RPMI7951 (cell line): Measurements from ENCODE around the gene BHLHE40. TPM values are rescaled to one million over a fixed set of nuclear protein-coding genes. Genes with fewer than 3 reads are reported as not detected.

ENCODE experiments used
- DNase-seq: peaks from one replicate; pipeline ENCODE4 v3.0.0-alpha.2; 2012; ENCODE audit warnings: low read depth
- total RNA-seq: library from RNA; depleted of rRNA; stranded (reverse); fragments of >200 nt; shearing (Covaris generic); gene quantifications from 2 replicates; pipeline ENCODE4 v1.2.3, GENCODE V29; 2014

Gene BHLHE40
- total RNA-seq, 1 experiment from 2014 or later: 62.8 TPM

DNA sequence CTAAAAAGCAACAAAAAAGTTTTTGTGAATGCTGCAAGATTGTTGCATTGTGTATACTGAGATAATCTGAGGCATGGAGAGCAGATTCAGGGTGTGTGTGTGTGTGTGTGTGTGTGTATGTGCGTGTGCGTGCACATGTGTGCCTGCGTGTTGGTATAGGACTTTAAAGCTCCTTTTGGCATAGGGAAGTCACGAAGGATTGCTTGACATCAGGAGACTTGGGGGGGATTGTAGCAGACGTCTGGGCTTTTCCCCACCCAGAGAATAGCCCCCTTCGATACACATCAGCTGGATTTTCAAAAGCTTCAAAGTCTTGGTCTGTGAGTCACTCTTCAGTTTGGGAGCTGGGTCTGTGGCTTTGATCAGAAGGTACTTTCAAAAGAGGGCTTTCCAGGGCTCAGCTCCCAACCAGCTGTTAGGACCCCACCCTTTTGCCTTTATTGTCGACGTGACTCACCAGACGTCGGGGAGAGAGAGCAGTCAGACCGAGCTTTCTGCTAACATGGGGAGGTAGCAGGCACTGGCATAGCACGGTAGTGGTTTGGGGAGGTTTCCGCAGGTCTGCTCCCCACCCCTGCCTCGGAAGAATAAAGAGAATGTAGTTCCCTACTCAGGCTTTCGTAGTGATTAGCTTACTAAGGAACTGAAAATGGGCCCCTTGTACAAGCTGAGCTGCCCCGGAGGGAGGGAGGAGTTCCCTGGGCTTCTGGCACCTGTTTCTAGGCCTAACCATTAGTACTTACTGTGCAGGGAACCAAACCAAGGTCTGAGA, 4.7 kb downstream of the BHLHE40 start:
- peak; percentile 99 for DNase-seq

- DNase-seq: no peak
These were observed 5.3 kb downstream of the BHLHE40 start for GRCh38 chr3:4984511-4984864.

GRCh38 chr3:4985330-4986174, 6.3 kb downstream of the BHLHE40 start:
- peak; percentile 94 for DNase-seq

GRCh38 chr3:4986175-4986781, 7.0 kb downstream of the BHLHE40 start:
- DNase-seq: no peak

- peak; percentile 99 for DNase-seq
These were observed 7.7 kb downstream of the BHLHE40 start for GRCh38 chr3:4986782-4987537.

DNA sequence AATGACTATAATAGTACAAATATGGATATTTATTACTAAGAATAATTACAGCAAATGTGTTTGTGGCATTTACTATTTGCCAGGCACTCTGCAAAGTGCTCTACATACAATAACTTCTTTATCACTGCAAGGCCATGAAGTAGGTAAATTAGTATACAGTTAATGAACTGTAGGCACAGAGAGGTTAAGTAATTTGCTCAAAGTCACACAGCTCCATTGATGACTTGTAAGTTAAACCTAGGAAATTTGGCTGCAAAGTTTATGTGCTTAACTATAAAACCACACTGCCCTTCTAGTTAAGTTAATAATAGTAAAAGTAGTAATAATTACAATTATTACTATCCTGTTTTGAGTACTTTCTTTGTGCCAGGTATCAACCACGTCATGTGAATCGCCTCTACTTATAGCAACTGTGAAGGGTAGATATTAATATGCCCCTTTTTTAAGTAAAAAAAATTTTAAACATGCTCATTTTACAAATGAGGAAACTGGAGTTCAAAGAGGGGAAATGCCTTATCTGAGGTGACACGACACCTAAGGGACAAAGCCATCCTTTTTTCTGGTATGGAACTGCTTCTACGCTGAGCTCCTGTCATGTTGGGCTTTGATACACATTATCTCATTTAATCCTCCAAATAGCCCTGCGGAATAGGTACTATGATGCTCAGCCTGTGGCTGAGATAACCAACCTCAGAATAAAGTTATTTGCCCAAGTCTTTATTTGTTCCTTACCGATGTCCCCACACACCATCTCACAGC, 8.5 kb downstream of the BHLHE40 start:
- no peak for DNase-seq

DNA sequence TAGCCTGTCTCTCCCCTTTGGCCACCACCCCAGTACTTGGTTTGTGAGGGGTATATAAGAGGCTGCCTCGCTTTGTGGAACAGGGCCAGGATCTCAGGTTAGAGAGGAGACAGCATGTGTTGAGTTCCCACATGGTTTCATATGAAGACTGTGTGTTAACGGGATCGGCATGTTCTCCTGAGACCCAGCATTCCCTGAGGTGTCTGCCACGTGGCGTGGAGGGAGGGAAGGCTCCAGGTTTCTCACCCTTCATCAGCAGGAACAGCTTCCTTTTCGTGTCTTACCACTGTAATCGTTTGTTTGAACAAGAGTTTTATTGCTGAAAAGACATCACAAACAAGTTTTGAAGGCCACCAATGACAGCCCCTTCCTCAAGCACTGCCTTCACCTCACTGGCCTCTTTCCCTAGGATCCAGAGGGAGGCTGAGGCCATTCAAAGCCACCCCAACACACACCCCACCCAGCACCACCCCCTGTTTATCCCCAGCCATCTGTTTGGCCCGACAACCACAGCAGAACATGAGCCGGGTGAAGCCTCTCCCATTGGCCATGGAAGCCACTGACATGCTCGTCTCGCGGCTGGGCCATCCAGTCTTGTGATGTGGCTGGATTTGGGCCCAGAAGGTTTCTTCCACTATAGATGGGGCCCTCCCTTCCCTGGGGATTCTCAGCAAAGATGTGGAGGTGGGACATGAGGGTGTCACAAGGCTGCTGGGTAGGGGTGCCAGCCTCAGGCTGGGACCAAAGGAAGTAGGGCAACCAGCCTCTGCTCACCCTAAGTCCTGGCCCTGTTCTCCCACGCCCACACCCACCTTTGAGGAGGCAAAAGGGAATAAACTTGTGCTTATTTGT, 10.0 kb downstream of the BHLHE40 start:
- DNase-seq: peak; percentile 82

DNA sequence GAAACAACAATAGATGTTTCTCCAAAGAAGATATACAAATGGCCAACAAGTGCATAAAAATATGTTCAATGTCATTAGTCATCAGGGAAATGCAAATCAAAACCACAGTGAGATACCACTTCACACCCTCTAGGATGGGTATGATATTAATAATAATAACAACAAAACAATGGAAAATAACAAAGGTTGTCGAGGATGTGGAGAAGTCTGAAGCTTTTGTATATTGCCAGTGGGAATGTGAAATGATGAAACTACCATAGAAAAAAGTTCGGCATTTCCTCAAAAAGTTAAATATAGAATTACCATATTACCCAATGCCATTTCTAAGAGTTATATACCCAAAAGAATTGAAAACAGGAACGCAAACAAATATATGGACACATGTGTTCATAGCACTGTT, 10.8 kb downstream of the BHLHE40 start:
- DNase-seq: no peak

DNA sequence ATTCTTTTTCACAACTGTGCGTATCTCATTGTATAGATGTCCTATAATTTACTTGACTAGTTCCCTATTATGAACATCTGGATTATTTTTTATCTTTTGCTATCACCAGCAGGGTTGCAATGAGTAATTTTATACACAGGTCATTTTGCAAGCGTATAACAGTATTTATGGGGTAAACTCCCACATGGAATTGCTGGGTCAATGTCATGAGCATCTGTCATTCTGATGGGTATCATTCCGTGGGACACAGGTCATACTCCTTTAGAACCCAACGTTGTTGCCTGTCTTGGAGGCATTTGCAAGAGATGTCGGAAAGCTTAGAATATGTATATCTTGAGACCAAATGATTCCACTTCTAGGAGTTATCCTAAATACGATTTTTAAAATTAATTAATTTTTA, 12.9 kb downstream of the BHLHE40 start:
- DNase-seq: no peak

GRCh38 chr3:4993276-4994143, 14.3 kb downstream of the BHLHE40 start:
- DNase-seq: peak; percentile 50

GRCh38 chr3:4994144-4994730, 15.0 kb downstream of the BHLHE40 start:
- DNase-seq: peak; percentile 79

- peak; percentile 96 for DNase-seq
These were observed 15.7 kb downstream of the BHLHE40 start for GRCh38 chr3:4994823-4995499.

DNA sequence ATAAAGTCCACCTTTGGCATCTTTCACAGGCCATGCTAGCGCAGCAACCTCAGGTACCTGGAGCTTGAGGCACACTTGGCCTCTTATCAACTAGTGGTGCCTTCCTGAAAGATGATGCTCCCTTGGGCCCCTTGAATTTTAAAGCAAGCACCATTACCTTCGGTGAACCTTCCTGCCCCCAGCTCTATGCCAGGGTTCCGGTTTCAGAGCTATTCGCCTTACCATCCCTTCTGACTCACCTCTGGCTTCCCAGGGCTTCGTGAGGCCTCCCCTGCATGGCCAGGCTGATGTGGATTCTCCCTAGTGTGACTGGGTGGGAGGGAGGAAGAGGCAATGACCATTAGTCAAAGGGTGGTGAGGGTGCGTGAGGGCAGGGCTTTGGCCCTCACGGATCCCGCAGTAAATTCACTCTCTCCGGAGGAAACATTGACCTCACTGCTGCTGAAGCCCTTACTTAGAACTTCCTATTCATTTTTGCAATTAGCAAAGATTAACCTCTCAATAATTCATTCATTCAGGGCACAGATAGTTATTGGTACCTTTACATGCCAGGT, 16.3 kb downstream of the BHLHE40 start:
- DNase-seq: peak; percentile 89

DNA sequence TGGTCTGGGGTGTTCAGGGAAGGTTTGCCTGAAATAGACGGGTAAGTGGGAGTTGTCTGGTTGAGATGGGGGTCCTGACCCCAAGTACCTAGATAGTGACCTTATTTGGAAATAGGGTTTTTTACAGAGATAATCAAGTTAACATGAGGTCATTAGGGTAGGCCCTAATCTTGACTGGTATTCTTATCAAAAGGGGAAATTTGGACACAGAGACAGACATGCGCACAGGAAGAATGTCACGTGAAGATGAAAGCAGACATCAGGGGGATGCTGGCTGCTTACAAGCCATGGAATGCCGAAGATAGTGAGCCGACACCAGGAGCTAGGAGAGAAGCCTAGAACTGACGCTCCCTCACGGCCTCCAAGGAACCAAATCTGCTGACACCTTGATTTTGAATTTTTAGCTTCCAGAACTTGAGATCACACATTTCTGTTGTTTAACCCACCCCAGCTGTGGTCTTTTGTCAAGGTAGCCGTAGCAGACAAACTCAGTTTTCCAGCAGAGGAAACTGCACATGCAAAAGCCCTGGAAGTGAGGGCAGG, 17.1 kb downstream of the BHLHE40 start:
- no peak for DNase-seq

GRCh38 chr3:4996771-4997291, 17.6 kb downstream of the BHLHE40 start:
- no peak for DNase-seq

GRCh38 chr3:4997946-4998345, 18.7 kb downstream of the BHLHE40 start:
- DNase-seq: no peak

- DNase-seq: peak; percentile 80
These were observed 20.4 kb downstream of the BHLHE40 start for GRCh38 chr3:4999531-5000184.
